Thyroid gland (tissue), 4 donors: ENCODE data around the gene EHBP1L1.

Source experiments
- CTCF ChIP-seq, 6 experiments: fragments of 200-600 bp in 3 of 6; fragments of 450-650 bp in 3 of 6; sonication (generic) in 3 of 6; IDR thresholded peaks; one replicate each; pipeline ENCODE4 v1.5.1; 2016 to 2019; ENCODE audit warnings: antibody characterized with exemption in 6 of 6, mild to moderate bottlenecking in 2 of 6, inconsistent platforms in 1 of 6, moderate library complexity in 1 of 6
- POLR2A ChIP-seq, 2 donors: fragments of 450-650 bp; IDR thresholded peaks; one replicate each; pipeline ENCODE4 v1.6.1; 2017; ENCODE audit warnings: antibody characterized with exemption in 2 of 2, mild to moderate bottlenecking in 2 of 2, moderate library complexity in 1 of 2

GRCh38 chr11:65586676-65587075 is 10.8 kb downstream of the EHBP1L1 start:
- TF ChIP-seq CTCF (IDR thresholded peaks at IDR 0.05) (no peak), POLR2A (IDR thresholded peaks at IDR 0.05) (no peak)
